SU-DHL-6 (cell line): ENCODE measurements around the gene TNNI2.
"Not testable (repeated sequence)": the region's sequence is repeated elsewhere in the genome, so short reads cannot be mapped to it uniquely, and the experiment has no call there.

Experiments used
- H2AFZ ChIP-seq: fragments of 200-600 bp; sonication (generic); 2 replicates; pipeline ENCODE4 v1.6.1; 2014; ENCODE audit warnings: low read depth, mild to moderate bottlenecking, moderate library complexity, mixed read lengths, antibody characterized with exemption, low read length; ENCODE audit not compliant: severe bottlenecking
- H3F3A ChIP-seq: fragments of 200-600 bp; shearing (Covaris generic); 2 replicates; pipeline ENCODE4 v1.6.0; 2016; ENCODE audit warnings: antibody characterized with exemption, mild to moderate bottlenecking; ENCODE audit not compliant: insufficient read depth
- H3K27ac ChIP-seq: fragments of 200-600 bp; sonication (generic); 2 replicates; pipeline ENCODE4 v1.5.1; 2016; ENCODE audit warnings: low read depth, mild to moderate bottlenecking, low read length, moderate library complexity, mixed read lengths
- H3K27me3 ChIP-seq: fragments of 200-600 bp; sonication (generic), shearing (Covaris generic); 2 replicates; pipeline ENCODE4 v1.6.0; 2014; ENCODE audit warnings: mild to moderate bottlenecking, low read length
- H3K36me3 ChIP-seq: fragments of 200-600 bp; sonication (generic); 2 replicates; pipeline ENCODE4 v1.6.1; 2014; ENCODE audit warnings: mild to moderate bottlenecking, low read length, mixed read lengths
- H3K4me2 ChIP-seq: fragments of 300-600, 200-600 bp; shearing (Covaris generic), sonication (generic); 2 replicates; pipeline ENCODE4 v1.6.0; 2014; ENCODE audit warnings: low read length, low read depth, mild to moderate bottlenecking; ENCODE audit not compliant: poor library complexity, severe bottlenecking
- H3K4me3 ChIP-seq: fragments of 200-600 bp; sonication (generic); 2 replicates; pipeline ENCODE4 v1.5.1; 2014; ENCODE audit warnings: antibody characterized with exemption, low read length, mild to moderate bottlenecking, mixed read lengths; ENCODE audit not compliant: insufficient read depth, poor library complexity, severe bottlenecking
- H3K79me2 ChIP-seq: fragments of 200-600 bp; sonication (generic); 2 replicates; pipeline ENCODE4 v1.6.1; 2014; ENCODE audit warnings: mild to moderate bottlenecking, low read length, moderate library complexity; ENCODE audit not compliant: insufficient read depth
- H3K9ac ChIP-seq: fragments of 200-600 bp; sonication (generic); 2 replicates; pipeline ENCODE4 v1.7.0; 2014; ENCODE audit warnings: mild to moderate bottlenecking, low read length
- H3K9me2 ChIP-seq: fragments of 200-600 bp; sonication (generic); replicated peaks from 2 replicates; pipeline ENCODE4 v1.6.1; 2014; ENCODE audit warnings: low read length; ENCODE audit not compliant: insufficient read depth
- H3K9me3 ChIP-seq: fragments of 200-600 bp; sonication (generic); 2 replicates; pipeline ENCODE4 v1.6.1; 2014; ENCODE audit warnings: low read length, mixed read lengths; ENCODE audit not compliant: insufficient read depth
- H4K20me1 ChIP-seq: fragments of 200-600 bp; sonication (generic); 2 replicates; pipeline ENCODE4 v1.6.1; 2014; ENCODE audit warnings: low read depth, mild to moderate bottlenecking, antibody characterized with exemption, low read length, moderate library complexity, mixed read lengths
- CTCF ChIP-seq: fragments of 200-600 bp; sonication (generic); IDR thresholded peaks from one replicate; pipeline ENCODE4 v1.5.1; 2017; ENCODE audit warnings: antibody characterized with exemption, mild to moderate bottlenecking, low read length, moderate library complexity; ENCODE audit not compliant: insufficient read depth, poor library complexity, severe bottlenecking
- EZH2phosphoT487 ChIP-seq: fragments of 200-600 bp; sonication (generic), shearing (Covaris generic); conservative IDR thresholded peaks from 2 replicates; pipeline ENCODE4 v1.6.1; 2018; ENCODE audit warnings: mild to moderate bottlenecking, antibody characterized with exemption, low read length, moderate library complexity, mixed read lengths

Gene TNNI2

GRCh38 chr11:1873048-1873812 lies 34.4 kb downstream of the TNNI2 start:
- Histone ChIP-seq H3F3A (no peaks in the 10 kb centered on the region), H3K27me3 (no peaks in the 10 kb centered on the region), H4K20me1 (no peaks in the 10 kb centered on the region; the same call in 1 of the 2 replicates), H3K36me3 (no peaks in the 10 kb centered on the region), H3K4me3 (no peak overlapping the region), H3K9me2 (no peaks in the 10 kb centered on the region), H3K9me3 (no peaks in the 10 kb centered on the region), H3K27ac (no peak overlapping the region), H3K9ac (no peak overlapping the region), H3K79me2 (no peaks in the 10 kb centered on the region), H3K4me2 (no peak overlapping the region), H2AFZ (no peak overlapping the region)
- no peak for TF ChIP-seq EZH2phosphoT487

- H3K9me3 ChIP-seq, H3K4me3 ChIP-seq, H4K20me1 ChIP-seq, H3K9ac ChIP-seq, H3K27me3 ChIP-seq, H3K27ac ChIP-seq, H3F3A ChIP-seq, H3K36me3 ChIP-seq, H3K4me2 ChIP-seq, H3K79me2 ChIP-seq, H3K9me2 ChIP-seq, H2AFZ ChIP-seq: not testable (repeated sequence)
Observed at GRCh38 chr11:1873813-1874150, 35.0 kb downstream of the TNNI2 start.

GRCh38 chr11:1874441-1875092 lies 35.8 kb downstream of the TNNI2 start:
- not testable (repeated sequence) for H3K27me3 ChIP-seq

GRCh38 chr11:1875093-1875850 lies 36.5 kb downstream of the TNNI2 start:
- Histone ChIP-seq H2AFZ (no peak overlapping the region), H3F3A (no peaks in the 10 kb centered on the region), H3K79me2 (no peaks in the 10 kb centered on the region), H3K27me3 (no peaks in the 10 kb centered on the region), H3K27ac (no peak overlapping the region), H3K9me3 (no peaks in the 10 kb centered on the region), H3K4me2 (no peak overlapping the region), H3K4me3 (no peak overlapping the region), H3K36me3 (no peaks in the 10 kb centered on the region), H4K20me1 (no peaks in the 10 kb centered on the region; the same call in 1 of the 2 replicates), H3K9me2 (no peaks in the 10 kb centered on the region), H3K9ac (no peak overlapping the region)
- no peak for TF ChIP-seq EZH2phosphoT487
- no peak for TF ChIP-seq CTCF

More at GRCh38 chr11:1874441-1875092, 35.8 kb downstream of the TNNI2 start:
- H3K27ac ChIP-seq, H3K9me3 ChIP-seq, H3K36me3 ChIP-seq, H2AFZ ChIP-seq, H3K79me2 ChIP-seq, H3F3A ChIP-seq, H4K20me1 ChIP-seq, H3K9me2 ChIP-seq, H3K9ac ChIP-seq, H3K4me3 ChIP-seq, H3K4me2 ChIP-seq: not testable (repeated sequence)

GRCh38 chr11:1875851-1876301 lies 37.1 kb downstream of the TNNI2 start:
- not testable (repeated sequence) for H3K9me2 ChIP-seq, H3K4me3 ChIP-seq, H3K79me2 ChIP-seq, H3K27me3 ChIP-seq, H2AFZ ChIP-seq, H3K27ac ChIP-seq, H3K36me3 ChIP-seq, H3K4me2 ChIP-seq, H4K20me1 ChIP-seq, H3F3A ChIP-seq, H3K9ac ChIP-seq, H3K9me3 ChIP-seq
